HCT116 (cell line): ENCODE results near the gene G6PC3.

Source experiments
- POLR2AphosphoS5 ChIP-seq: IDR thresholded peaks from 2 replicates; pipeline ENCODE4 v1.6.1; 2011; ENCODE audit warnings: mild to moderate bottlenecking, low read depth, low read length, moderate library complexity
- RAD21 ChIP-seq: IDR thresholded peaks from 2 replicates; pipeline ENCODE4 v1.6.1; 2012; ENCODE audit warnings: low read depth, mild to moderate bottlenecking
- ZFX ChIP-seq: fragments of 450-650 bp; IDR thresholded peaks from 2 replicates; pipeline ENCODE4 v1.6.1; 2017
- ZNF274 ChIP-seq: fragments of 200-500 bp; sonication (Bioruptor generic); IDR thresholded peaks from 2 replicates; pipeline ENCODE4 v1.6.1; 2014; ENCODE audit warnings: mild to moderate bottlenecking, low read depth, low read length, inconsistent platforms
- TF ChIP-seq, protein P1 (sequence below), 3 experiments: fragments of 200-600 bp in 1 of 3; sonication (generic) in 1 of 3; IDR thresholded peaks in 2 of 3; conservative IDR thresholded peaks in 1 of 3; 2 replicates each; pipeline ENCODE4 v1.5.1; 2012 to 2017; ENCODE audit warnings: low read depth in 2 of 3, low read length in 2 of 3, antibody characterized with exemption in 1 of 3, borderline replicate concordance in 1 of 3, control low read depth in 1 of 3, mild to moderate bottlenecking in 1 of 3, mixed read lengths in 1 of 3, mixed run types in 1 of 3, moderate library complexity in 1 of 3; ENCODE audit not compliant: insufficient read depth in 1 of 3

DNA sequence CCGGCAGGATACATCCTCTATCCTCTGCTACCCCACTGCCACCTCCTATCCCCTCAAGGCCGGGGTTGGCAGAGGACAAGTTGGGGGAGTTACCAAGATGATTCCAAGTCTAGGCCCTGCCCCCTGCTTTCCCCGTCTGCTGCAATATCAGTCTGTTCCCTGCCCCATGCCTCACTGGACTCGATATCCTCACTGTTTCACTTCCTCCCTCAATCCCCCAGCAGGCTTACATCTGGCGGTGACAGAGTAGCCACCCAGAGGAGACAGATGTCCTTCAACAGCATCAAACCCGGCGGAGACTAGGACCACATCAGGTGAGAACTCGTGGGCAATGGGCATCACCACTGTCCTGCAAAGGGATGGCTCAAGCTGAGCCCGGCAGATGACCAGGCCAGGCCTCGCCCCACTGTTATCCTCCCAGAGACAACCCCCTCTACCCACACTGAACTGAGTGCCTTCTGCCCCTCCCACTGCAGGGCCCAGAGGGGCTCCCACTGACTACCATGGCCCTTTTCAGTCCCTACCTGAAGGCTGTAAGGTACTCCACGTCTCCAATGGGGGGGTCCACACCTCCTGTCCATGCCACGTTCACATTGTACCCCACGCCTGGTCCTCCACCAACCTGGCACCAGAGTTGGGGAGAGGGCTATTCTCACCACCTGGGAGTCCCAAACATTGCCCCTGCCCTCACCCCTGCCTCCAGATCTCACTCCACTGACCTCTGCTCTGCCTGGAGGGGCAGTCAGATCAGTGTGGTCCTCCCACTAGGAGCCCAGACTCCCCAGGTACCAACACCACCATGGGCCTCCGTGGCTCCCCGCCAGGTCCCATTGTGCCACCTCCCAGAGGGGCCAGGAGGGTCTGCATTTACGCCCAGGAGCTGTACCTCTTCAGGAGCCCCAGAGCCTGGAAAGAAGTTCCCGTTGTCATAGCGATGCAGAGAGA lies 9.6 kb downstream of the G6PC3 start:
- TF ChIP-seq ZNF274 (no peak), ZFX (no peak), RAD21 (no peak), POLR2AphosphoS5 (no peak)
- TF ChIP-seq, protein P1, sequence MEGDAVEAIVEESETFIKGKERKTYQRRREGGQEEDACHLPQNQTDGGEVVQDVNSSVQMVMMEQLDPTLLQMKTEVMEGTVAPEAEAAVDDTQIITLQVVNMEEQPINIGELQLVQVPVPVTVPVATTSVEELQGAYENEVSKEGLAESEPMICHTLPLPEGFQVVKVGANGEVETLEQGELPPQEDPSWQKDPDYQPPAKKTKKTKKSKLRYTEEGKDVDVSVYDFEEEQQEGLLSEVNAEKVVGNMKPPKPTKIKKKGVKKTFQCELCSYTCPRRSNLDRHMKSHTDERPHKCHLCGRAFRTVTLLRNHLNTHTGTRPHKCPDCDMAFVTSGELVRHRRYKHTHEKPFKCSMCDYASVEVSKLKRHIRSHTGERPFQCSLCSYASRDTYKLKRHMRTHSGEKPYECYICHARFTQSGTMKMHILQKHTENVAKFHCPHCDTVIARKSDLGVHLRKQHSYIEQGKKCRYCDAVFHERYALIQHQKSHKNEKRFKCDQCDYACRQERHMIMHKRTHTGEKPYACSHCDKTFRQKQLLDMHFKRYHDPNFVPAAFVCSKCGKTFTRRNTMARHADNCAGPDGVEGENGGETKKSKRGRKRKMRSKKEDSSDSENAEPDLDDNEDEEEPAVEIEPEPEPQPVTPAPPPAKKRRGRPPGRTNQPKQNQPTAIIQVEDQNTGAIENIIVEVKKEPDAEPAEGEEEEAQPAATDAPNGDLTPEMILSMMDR (IDR thresholded peaks at IDR 0.05 in 2 of 3, conservative IDR thresholded peaks at IDR 0.05 in 1 of 3; ENCODE audit: borderline replicate concordance in 1 of 3, insufficient read depth in 1 of 3, low read depth in 2 of 3, low read length in 2 of 3), result no peak
